Measurements from ENCODE around the gene MAK.
"Not testable (repeated sequence)": the region's sequence is repeated elsewhere in the genome, so short reads cannot be mapped to it uniquely, and the experiment has no call there.

Gene MAK

GRCh38 chr6:10743515-10743914 is 94.8 kb downstream of the MAK start:
- in situ Hi-C loops (cut with HindIII; ENCODE audit: low pct_ligation_motif_present, low pct_unique_long_range_greater_than_20kb, low sequenced_read_pairs): no loop called here
- no peak for DNase-seq

- in situ Hi-C loops (cut with HindIII; ENCODE audit: low pct_ligation_motif_present, low pct_unique_long_range_greater_than_20kb, low sequenced_read_pairs): no loop called here
- no peak for DNase-seq
Measured at GRCh38 chr6:10742251-10742650, 96.1 kb downstream of the MAK start.

DNA sequence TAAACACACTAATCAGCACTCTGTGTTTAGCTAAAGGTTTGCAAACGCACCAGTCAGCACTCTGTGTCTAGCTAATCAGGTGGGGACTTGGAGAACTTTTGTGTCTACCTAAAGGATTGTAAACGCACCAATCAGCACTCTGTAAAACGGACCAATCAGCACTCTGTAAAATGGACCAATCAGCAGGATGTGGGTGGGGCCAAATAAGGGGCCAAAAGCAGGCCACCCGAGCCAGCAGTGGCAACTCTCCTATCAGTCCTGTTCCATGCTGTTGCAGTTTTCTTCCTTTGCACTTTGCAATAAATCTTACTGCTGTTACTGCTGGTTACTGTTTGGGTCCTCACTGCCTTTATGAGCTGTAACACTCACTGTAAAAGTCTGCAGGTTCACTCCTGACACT is 96.7 kb downstream of the MAK start:
- in situ Hi-C loops (cut with HindIII; ENCODE audit: low pct_ligation_motif_present, low pct_unique_long_range_greater_than_20kb, low sequenced_read_pairs); DNase-seq: not testable (repeated sequence)

GRCh38 chr6:10740061-10740460 is 98.3 kb downstream of the MAK start:
- in situ Hi-C loops (cut with HindIII; ENCODE audit: low pct_ligation_motif_present, low pct_unique_long_range_greater_than_20kb, low sequenced_read_pairs): no loop called here

DNA sequence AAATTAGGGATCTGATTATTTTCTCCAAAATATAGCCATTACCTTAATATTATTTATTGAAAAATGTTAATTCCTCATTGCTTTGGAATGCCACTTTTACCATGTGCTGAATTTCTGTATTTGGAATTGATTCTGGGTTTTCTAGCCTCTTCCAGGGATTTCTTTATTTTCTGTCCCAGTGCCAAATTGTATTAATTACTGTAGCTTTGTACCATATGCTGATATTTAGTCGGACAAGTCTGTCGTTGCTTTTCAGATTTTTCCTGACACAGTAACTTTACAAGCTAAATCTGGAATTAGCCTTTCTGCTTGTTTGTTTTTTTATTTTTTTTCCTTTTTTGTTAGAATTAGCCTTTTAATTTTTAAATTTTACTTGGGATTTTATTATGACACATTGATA is 101.6 kb downstream of the MAK start:
- no peak for DNase-seq
- in situ Hi-C loops (cut with HindIII; ENCODE audit: low pct_ligation_motif_present, low pct_unique_long_range_greater_than_20kb, low sequenced_read_pairs): no loop called here

More at GRCh38 chr6:10740061-10740460, 98.3 kb downstream of the MAK start:
- DNase-seq: no peak

DNA sequence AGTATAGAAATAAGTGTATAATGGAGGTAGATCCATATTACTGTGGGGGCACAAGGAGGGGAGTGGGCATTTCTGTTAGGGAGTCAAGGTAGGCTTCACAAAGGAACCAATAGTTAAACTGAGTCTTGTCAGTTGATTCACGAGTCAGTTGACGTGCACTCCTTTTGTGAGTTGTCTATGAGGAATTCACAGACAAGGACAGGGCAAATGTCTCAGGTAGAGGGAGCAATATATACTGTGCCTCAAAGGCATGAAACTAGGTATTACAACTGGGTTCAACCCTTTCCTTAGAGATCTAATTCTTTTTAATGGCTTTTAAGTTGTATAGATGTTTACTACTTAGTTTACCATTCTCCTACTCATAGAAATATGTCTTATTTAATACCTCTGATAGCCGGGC is 104.5 kb downstream of the MAK start:
- DNase-seq: no peak
- in situ Hi-C loops (cut with HindIII; ENCODE audit: low pct_ligation_motif_present, low pct_unique_long_range_greater_than_20kb, low sequenced_read_pairs): no loop called here

GRCh38 chr6:10733151-10733715 is 105.1 kb downstream of the MAK start:
- in situ Hi-C loops (cut with HindIII; ENCODE audit: low pct_ligation_motif_present, low pct_unique_long_range_greater_than_20kb, low sequenced_read_pairs): no loop called here
- no peak for DNase-seq

GRCh38 chr6:10730254-10730653 is 108.1 kb downstream of the MAK start:
- in situ Hi-C loops (cut with HindIII; ENCODE audit: low pct_ligation_motif_present, low pct_unique_long_range_greater_than_20kb, low sequenced_read_pairs): no loop called here
- DNase-seq: no peak

GRCh38 chr6:10725716-10726115 is 112.6 kb downstream of the MAK start:
- in situ Hi-C loops (cut with HindIII; ENCODE audit: low pct_ligation_motif_present, low pct_unique_long_range_greater_than_20kb, low sequenced_read_pairs): no loop called here
- no peak for DNase-seq

DNA sequence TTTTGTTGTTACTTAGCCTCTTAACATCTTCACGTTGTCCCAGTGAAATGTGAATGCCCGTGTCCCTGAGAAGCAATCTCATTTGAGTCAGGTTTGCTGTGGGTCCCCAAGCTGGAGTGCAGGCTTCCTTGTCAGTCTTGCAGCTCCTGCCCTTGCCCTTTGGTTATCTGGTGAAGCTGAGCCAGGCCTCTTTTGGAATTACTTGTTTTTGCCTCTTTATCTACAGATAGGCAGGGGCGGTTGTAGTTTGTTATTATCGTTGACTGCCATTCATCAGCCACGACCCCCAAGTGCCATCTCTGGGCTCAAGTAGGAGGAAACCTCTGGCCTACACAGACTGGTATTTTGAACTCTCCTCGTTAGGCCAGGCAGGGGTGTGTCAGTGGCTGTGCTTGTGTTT is 113.3 kb downstream of the MAK start:
- in situ Hi-C loops (cut with HindIII; ENCODE audit: low pct_ligation_motif_present, low pct_unique_long_range_greater_than_20kb, low sequenced_read_pairs): no loop called here
- DNase-seq: no peak

GRCh38 chr6:10723567-10723881 is 114.8 kb downstream of the MAK start:
- in situ Hi-C loops (cut with HindIII; ENCODE audit: low pct_ligation_motif_present, low pct_unique_long_range_greater_than_20kb, low sequenced_read_pairs): no loop called here
- peak; percentile 28 for DNase-seq

GRCh38 chr6:10722820-10723566 is 115.3 kb downstream of the MAK start, which contains the start of gene TMEM14C:
TMEM14C (plus strand) TSS chr6:10723070; CDS start chr6:10724614, 1,544 bp downstream.
- in situ Hi-C loops (cut with HindIII; ENCODE audit: low pct_ligation_motif_present, low pct_unique_long_range_greater_than_20kb, low sequenced_read_pairs): no loop called here
- peak; percentile 95 for DNase-seq

DNA sequence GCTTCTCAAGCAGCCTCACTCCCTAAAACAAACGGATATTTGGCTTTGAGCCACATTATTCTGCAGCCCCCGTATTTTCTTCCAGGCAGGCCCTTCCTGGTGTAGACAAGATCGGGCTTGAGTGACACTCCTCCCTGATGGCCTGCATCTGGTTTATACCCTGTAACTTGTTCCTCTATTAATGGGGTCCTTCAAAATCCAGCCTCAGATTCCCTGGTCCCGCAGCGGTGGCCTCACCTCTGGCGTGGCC is 115.8 kb downstream of the MAK start:
- no peak for DNase-seq
- in situ Hi-C loops (cut with HindIII; ENCODE audit: low pct_ligation_motif_present, low pct_unique_long_range_greater_than_20kb, low sequenced_read_pairs): no loop called here

GRCh38 chr6:10721850-10722569 is 116.3 kb downstream of the MAK start:
- in situ Hi-C loops (cut with HindIII; ENCODE audit: low pct_ligation_motif_present, low pct_unique_long_range_greater_than_20kb, low sequenced_read_pairs): no loop called here
- no peak for DNase-seq

- in situ Hi-C loops (cut with HindIII; ENCODE audit: low pct_ligation_motif_present, low pct_unique_long_range_greater_than_20kb, low sequenced_read_pairs): not testable (repeated sequence)
- peak; percentile 61 for DNase-seq
Measured at GRCh38 chr6:10720960-10721849, 117.1 kb downstream of the MAK start.

GRCh38 chr6:10720265-10720959 is 117.9 kb downstream of the MAK start:
- in situ Hi-C loops (cut with HindIII; ENCODE audit: low pct_ligation_motif_present, low pct_unique_long_range_greater_than_20kb, low sequenced_read_pairs): no loop called here
- peak; percentile 44 for DNase-seq

DNA sequence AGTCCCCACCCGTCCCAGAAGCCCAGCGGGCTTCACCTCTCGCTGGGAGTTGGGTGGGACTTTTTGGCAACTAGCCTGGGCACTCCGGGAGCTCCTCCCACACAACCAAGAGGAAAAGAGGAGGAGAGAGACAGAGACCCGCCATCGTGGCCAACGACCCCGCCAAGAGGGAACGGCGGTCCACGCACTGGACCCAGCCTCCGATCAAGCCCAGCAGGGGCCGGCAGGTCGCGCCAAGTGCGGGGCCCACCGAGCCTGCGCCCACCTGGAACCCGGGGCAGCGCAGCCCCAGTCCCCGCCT is 118.4 kb downstream of the MAK start:
- DNase-seq: no peak
- in situ Hi-C loops (cut with HindIII; ENCODE audit: low pct_ligation_motif_present, low pct_unique_long_range_greater_than_20kb, low sequenced_read_pairs): no loop called here

DNA sequence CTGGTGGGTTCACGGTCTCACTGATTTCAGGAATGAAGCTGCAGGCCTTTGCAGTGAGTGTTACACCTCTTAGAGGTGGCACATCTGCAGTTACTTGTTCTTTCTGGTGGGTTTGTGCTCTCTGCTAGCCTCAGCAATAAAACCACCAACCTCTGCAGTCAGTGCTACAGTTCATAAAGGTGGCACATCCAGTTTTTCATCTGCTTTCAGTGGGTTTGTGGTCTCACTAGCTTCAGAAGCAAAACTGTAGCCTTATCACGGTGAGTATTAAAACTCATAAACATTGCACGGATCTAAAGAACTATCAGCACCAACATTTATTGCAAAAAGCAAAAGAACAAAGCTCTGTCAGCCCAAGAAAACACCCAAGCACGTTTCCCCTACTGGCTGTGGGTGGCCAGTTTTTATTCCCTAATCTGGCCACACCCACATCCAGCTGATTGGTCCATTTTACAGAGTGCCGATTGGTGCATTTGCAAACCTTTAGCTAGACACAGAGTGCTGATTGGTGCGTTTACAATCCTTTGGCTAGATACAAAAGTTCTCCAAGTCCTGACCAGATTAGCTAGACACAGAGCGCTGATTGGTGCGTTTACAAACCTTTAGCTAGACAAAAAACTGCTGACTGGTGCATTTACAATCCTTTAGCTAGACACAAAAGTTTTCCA is 118.9 kb downstream of the MAK start:
- peak; percentile 64 for DNase-seq
- in situ Hi-C loops (cut with HindIII; ENCODE audit: low pct_ligation_motif_present, low pct_unique_long_range_greater_than_20kb, low sequenced_read_pairs): no loop called here
